GM12878 (cell line): ENCODE measurements around the gene CWC22.

Experiments used
- CTCF ChIP-seq, 3 experiments: IDR thresholded peaks in 2 of 3; conservative IDR thresholded peaks in 1 of 3; 2 replicates each; pipeline ENCODE4 v1.5.1; 2011; ENCODE audit warnings: low read depth in 3 of 3, low read length in 3 of 3, mild to moderate bottlenecking in 3 of 3, control low read depth in 2 of 3, moderate library complexity in 2 of 3, inconsistent platforms in 1 of 3, mixed read lengths in 1 of 3; ENCODE audit not compliant: control insufficient read depth in 2 of 3, insufficient read depth in 1 of 3; ENCODE audit errors: extremely low read depth in 1 of 3
- GABPA ChIP-seq: IDR thresholded peaks from 2 replicates; pipeline ENCODE4 v1.6.1; 2014; ENCODE audit warnings: antibody characterized with exemption, low read depth, mild to moderate bottlenecking, inconsistent platforms
- JUND ChIP-seq: IDR thresholded peaks from 2 replicates; pipeline ENCODE4 v1.6.1; 2012; ENCODE audit warnings: low read depth, mild to moderate bottlenecking, low read length, improper control_type of control experiment, moderate library complexity
- POLR2A ChIP-seq: IDR thresholded peaks from 2 replicates; pipeline ENCODE4 v1.6.1; 2011; ENCODE audit warnings: low read depth, mild to moderate bottlenecking, low read length
- RAD21 ChIP-seq: IDR thresholded peaks from 2 replicates; pipeline ENCODE4 v1.6.1; 2011; ENCODE audit warnings: mild to moderate bottlenecking, low read depth, low read length, moderate library complexity; ENCODE audit not compliant: insufficient read depth
- RAD51 ChIP-seq: fragments of 450-650 bp; IDR thresholded peaks from 2 replicates; pipeline ENCODE4 v1.6.1; 2016; ENCODE audit warnings: moderate library complexity, mild to moderate bottlenecking, inconsistent platforms
- SRF ChIP-seq, 2 experiments: IDR thresholded peaks; 2 replicates each; pipeline ENCODE4 v1.6.1; 2011; ENCODE audit warnings: low read depth in 2 of 2, low read length in 2 of 2, mild to moderate bottlenecking in 1 of 2, moderate library complexity in 1 of 2
- STAT1 ChIP-seq: fragments of 450-650 bp; conservative IDR thresholded peaks from 2 replicates; pipeline ENCODE4 v1.6.1; 2014; ENCODE audit warnings: antibody characterized with exemption, mild to moderate bottlenecking
- TCF7 ChIP-seq: IDR thresholded peaks from 2 replicates; pipeline ENCODE4 v1.6.1; 2014; ENCODE audit warnings: antibody characterized with exemption, borderline replicate concordance
- ZNF274 ChIP-seq: IDR thresholded peaks from one replicate; pipeline ENCODE4 v1.8.0; 2011; ENCODE audit not compliant: insufficient read length, insufficient read depth

GRCh38 chr2:180015951-180016709, 9.0 kb upstream of the CWC22 start:
- TF ChIP-seq JUND (no peak), SRF (IDR thresholded peaks at IDR 0.05; ENCODE audit: low read depth in 2 of 2, low read length in 2 of 2) (no peak), STAT1 (no peak), GABPA (no peak), TCF7 (no peak), POLR2A (no peak), RAD51 (no peak), ZNF274 (no peak), CTCF (IDR thresholded peaks at IDR 0.05 in 2 of 3, conservative IDR thresholded peaks at IDR 0.05 in 1 of 3; ENCODE audit: control insufficient read depth in 2 of 3, extremely low read depth in 1 of 3, insufficient read depth in 1 of 3, low read depth in 3 of 3, low read length in 3 of 3) (no peak), RAD21 (no peak)
